Activated T-cell treated with anti-CD3 and anti-CD28 coated beads, Interleukin-2, amount 50 U/mL, for 24 hours (primary cell): Measurements from ENCODE around the gene BCAT1.
A peak's percentile ranks its signal among the peaks of the same experiment; 100 is the strongest.

Source experiments
- DNase-seq: peaks from one replicate; pipeline ENCODE4 v3.0.0-alpha.2; 2020
- H3K27ac Mint-ChIP-seq: 2 replicates; pipeline ENCODE4 v1.8.0; 2020; ENCODE audit warnings: mild to moderate bottlenecking, mixed read lengths
- H3K27me3 Mint-ChIP-seq: 2 replicates; pipeline ENCODE4 v1.8.0; 2020; ENCODE audit warnings: mixed read lengths
- H3K36me3 Mint-ChIP-seq: 2 replicates; pipeline ENCODE4 v1.8.0; 2020; ENCODE audit warnings: low read depth, mixed read lengths
- H3K4me1 Mint-ChIP-seq: 2 replicates; pipeline ENCODE4 v1.8.0; 2020; ENCODE audit warnings: low read depth, mixed read lengths
- H3K4me3 Mint-ChIP-seq: 2 replicates; pipeline ENCODE4 v1.8.0; 2020; ENCODE audit warnings: mild to moderate bottlenecking, moderate library complexity, mixed read lengths
- H3K9me3 Mint-ChIP-seq: 2 replicates; pipeline ENCODE4 v1.8.0; 2020; ENCODE audit warnings: mixed read lengths

BCAT1 gene

GRCh38 chr12:24764712-24765111 is 184.2 kb downstream of the BCAT1 start:
- peak overlapping the region; percentile 1 for H3K27ac Mint-ChIP-seq
- peaks cover 2% of the 10 kb centered on the region for H3K27me3 Mint-ChIP-seq

DNA sequence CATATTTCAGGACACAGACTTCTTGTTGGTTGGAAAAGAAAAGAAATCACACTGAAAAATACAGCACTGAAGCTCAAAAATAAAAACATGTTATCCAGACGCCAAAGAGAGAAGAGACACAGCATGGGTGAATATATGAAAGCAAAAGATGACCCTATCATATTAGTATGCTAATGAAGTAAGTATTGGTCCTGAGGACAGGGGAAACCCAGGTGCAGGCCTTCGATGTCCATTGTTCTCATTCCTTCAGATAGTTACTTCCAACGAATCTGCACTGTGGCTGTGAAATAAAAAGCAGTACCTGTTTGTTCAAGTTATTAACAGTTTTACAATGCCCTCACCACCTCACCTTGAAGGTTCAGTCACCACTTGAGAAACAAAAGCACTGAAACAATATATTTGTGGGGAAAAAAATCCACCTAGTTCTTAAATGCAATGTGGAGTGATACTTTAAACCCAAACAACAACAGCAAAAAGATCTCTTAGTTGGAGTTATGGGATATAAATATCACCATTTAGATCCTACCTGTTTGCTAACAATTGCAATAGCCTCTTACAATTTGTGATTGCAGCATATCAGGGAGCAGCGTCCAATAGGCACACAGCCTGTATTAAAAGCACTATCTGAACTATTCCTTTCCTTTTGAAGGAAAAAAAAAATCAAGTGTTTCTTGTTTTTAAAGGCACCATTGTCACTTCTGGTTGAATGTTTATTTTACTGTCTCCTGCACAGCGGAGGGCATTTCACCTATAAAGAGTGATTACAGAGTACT is 188.1 kb downstream of the BCAT1 start:
- Mint-ChIP-seq H3K9me3 (no peaks in the 10 kb centered on the region), H3K27me3 (peaks cover 13% of the 10 kb centered on the region)

More at GRCh38 chr12:24764712-24765111, 184.2 kb downstream of the BCAT1 start:
- Mint-ChIP-seq H3K9me3 (peaks cover 2% of the 10 kb centered on the region), H3K4me3 (no peak overlapping the region), H3K4me1 (peaks cover 6% of the 10 kb centered on the region), H3K36me3 (no peaks in the 10 kb centered on the region)
- DNase-seq, result no peak

GRCh38 chr12:24760162-24760561 is 188.7 kb downstream of the BCAT1 start:
- Mint-ChIP-seq H3K36me3 (no peaks in the 10 kb centered on the region), H3K9me3 (no peaks in the 10 kb centered on the region), H3K27me3 (peaks cover 15% of the 10 kb centered on the region), H3K4me1 (peaks cover 10% of the 10 kb centered on the region), H3K4me3 (no peak overlapping the region), H3K27ac (no peak overlapping the region)
- DNase-seq, result no peak

More for the DNA sequence above, 188.1 kb downstream of the BCAT1 start:
- no peak for DNase-seq
- Mint-ChIP-seq H3K4me1 (peaks cover 5% of the 10 kb centered on the region), H3K27ac (no peak overlapping the region), H3K36me3 (no peaks in the 10 kb centered on the region), H3K4me3 (no peak overlapping the region)
